RWPE2 (cell line): ENCODE data around the gene CIAO2B.

Experiments
- ATAC-seq: fragments of 200-7000 bp; cut with Tn5 transposase; 3 replicates; pipeline ENCODE4 v1.9.1; 2021; ENCODE audit warnings: low read depth
- DNase-seq: peaks from one replicate; pipeline ENCODE4 v3.0.0-alpha.2; 2020; ENCODE audit warnings: low spot score
- H3K27ac ChIP-seq: fragments of 450-650 bp; 2 replicates; pipeline ENCODE4 v1.5.1; 2017; ENCODE audit warnings: mild to moderate bottlenecking; ENCODE audit not compliant: poor library complexity, severe bottlenecking
- H3K27me3 ChIP-seq: fragments of 250-450 bp; sonication (Bioruptor Pico); 2 replicates; pipeline ENCODE4 v1.5.1; 2021; ENCODE audit warnings: mild to moderate bottlenecking, moderate library complexity; ENCODE audit not compliant: insufficient read depth, poor library complexity, severe bottlenecking
- H3K36me3 ChIP-seq: fragments of 250-450 bp; sonication (Bioruptor Pico); 2 replicates; pipeline ENCODE4 v1.5.1; 2020; ENCODE audit warnings: low read depth, mild to moderate bottlenecking, moderate library complexity
- H3K4me1 ChIP-seq: fragments of 250-450 bp; sonication (Bioruptor Pico); 2 replicates; pipeline ENCODE4 v1.5.1; 2021; ENCODE audit warnings: mild to moderate bottlenecking, moderate library complexity; ENCODE audit not compliant: insufficient read depth, poor library complexity, severe bottlenecking
- H3K4me3 ChIP-seq: fragments of 250-450 bp; sonication (Bioruptor Pico); 2 replicates; pipeline ENCODE4 v1.5.1; 2021; ENCODE audit warnings: mild to moderate bottlenecking, moderate library complexity; ENCODE audit not compliant: severe bottlenecking
- H3K9me3 ChIP-seq: fragments of 250-450 bp; sonication (Bioruptor Pico); 2 replicates; pipeline ENCODE4 v1.5.1; 2021; ENCODE audit warnings: mild to moderate bottlenecking, moderate library complexity; ENCODE audit not compliant: severe bottlenecking
- TF ChIP-seq, protein P1 (sequence below): fragments of 450-650 bp; IDR thresholded peaks from one replicate; pipeline ENCODE4 v1.5.1; 2017; ENCODE audit warnings: mild to moderate bottlenecking, moderate library complexity; ENCODE audit not compliant: poor library complexity, severe bottlenecking

CIAO2B gene

DNA sequence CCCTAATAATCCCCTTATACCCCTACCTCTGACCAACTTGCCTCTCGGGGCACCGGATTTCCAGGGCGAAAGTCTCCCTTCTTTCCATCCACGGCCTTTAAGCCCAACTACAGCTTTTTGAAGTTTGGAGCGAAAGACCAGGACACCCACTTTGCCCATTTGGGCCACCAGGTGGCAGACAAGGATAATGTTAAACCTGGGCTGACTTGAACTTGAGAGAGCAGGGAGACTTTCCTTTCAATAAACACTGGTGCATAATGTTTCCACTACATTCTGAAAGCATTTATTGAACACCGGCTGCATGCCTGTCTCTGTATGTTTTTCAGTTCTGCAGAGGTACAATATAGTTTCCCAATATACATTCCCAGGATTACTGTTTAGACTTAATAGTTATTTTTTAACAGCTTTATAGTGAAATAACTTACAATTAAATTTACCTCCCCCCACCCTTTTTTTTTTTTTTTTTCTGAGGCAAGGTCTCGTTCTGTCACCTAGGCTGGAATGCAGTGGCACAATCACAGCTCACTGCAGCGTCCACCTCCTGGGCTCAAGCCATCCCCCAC lies 20.0 kb upstream of the CIAO2B start:
- H3K27me3 ChIP-seq, result no peaks in the 10 kb centered on the region
- ATAC-seq, result peak; percentile 83
- DNase-seq, result no peak
- no peaks in the 10 kb centered on the region for H3K9me3 ChIP-seq
- peak overlapping the region; percentile 36 for H3K27ac ChIP-seq
- TF ChIP-seq, protein P1, sequence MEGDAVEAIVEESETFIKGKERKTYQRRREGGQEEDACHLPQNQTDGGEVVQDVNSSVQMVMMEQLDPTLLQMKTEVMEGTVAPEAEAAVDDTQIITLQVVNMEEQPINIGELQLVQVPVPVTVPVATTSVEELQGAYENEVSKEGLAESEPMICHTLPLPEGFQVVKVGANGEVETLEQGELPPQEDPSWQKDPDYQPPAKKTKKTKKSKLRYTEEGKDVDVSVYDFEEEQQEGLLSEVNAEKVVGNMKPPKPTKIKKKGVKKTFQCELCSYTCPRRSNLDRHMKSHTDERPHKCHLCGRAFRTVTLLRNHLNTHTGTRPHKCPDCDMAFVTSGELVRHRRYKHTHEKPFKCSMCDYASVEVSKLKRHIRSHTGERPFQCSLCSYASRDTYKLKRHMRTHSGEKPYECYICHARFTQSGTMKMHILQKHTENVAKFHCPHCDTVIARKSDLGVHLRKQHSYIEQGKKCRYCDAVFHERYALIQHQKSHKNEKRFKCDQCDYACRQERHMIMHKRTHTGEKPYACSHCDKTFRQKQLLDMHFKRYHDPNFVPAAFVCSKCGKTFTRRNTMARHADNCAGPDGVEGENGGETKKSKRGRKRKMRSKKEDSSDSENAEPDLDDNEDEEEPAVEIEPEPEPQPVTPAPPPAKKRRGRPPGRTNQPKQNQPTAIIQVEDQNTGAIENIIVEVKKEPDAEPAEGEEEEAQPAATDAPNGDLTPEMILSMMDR, result peak; percentile 93
- peaks cover 12% of the 10 kb centered on the region for H3K4me1 ChIP-seq
- H3K36me3 ChIP-seq, result no peaks in the 10 kb centered on the region
- no peak overlapping the region for H3K4me3 ChIP-seq

DNA sequence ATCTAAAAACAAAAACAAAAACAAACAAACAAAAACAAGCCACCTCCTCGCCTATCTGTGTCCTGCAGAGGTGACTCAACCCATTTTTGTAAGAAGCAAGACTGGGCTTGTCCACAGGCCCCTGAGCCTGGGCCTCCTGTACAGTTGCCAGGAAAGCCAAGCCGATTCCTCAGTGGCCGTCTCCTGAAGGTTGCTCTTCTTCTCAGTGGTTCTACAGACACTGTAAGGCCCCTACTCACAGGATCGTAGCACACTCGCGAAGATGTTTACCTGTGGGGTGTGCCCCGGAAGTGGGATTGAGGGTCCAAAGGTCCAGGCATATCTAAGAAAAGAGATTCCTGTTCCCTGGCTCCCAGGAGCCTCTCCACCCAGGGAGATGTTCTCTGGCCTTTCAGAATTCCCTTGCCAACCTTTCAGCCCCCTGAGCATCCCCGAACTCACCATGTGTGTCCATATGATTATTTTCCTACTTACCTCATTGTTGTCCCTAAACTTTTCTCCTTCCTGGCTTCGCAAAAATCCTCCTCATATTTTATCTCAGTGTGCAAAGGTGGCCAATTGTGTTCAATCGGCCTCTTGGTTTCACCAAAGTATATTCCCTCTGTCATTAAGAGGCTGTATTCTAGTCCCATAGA lies 19.4 kb upstream of the CIAO2B start:
- Histone ChIP-seq H3K36me3 (no peaks in the 10 kb centered on the region), H3K4me3 (no peak overlapping the region), H3K4me1 (peaks cover 12% of the 10 kb centered on the region), H3K9me3 (no peaks in the 10 kb centered on the region), H3K27me3 (no peaks in the 10 kb centered on the region), H3K27ac (peak overlapping the region; percentile 36)
- TF ChIP-seq, protein P1, result no peak
- DNase-seq (no peak), ATAC-seq (peak; percentile 78)

DNA sequence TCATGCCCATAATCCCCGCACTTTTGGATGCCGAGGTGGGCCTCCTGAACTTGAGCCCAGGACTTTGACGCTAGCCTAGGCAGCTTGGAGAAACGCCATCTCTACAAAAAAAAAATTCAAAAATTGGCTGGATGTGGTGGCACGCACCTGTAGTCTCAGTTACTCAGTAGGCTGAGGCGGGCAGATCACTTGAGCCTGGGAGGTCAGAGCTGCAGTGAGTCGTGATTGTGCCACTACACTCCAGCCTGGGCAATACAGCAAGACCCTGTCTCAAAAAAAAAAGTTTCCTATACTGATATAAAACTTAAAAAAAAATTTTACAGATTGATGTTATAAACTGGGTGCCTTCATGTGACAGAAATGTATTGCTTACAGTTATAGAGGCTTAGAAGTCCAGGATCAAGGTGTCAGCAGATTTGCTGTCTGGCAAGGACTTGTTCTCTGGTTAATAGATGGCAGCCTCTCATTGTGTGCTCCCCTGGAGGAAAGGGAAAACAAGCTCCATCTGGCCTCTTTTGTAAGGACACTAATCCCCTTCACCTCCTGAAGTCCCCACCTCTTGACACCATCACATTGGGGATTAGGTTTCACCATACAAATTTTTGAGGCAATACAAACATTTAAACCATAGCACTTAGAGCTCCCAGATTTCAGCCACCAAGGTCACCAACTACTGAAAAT lies 18.4 kb upstream of the CIAO2B start:
- Histone ChIP-seq H3K4me3 (no peak overlapping the region), H3K4me1 (peaks cover 12% of the 10 kb centered on the region), H3K9me3 (no peaks in the 10 kb centered on the region), H3K27ac (peak overlapping the region; percentile 36), H3K36me3 (no peaks in the 10 kb centered on the region), H3K27me3 (no peaks in the 10 kb centered on the region)
- TF ChIP-seq, protein P1, result no peak
- DNase-seq (no peak), ATAC-seq (no peak)

DNA sequence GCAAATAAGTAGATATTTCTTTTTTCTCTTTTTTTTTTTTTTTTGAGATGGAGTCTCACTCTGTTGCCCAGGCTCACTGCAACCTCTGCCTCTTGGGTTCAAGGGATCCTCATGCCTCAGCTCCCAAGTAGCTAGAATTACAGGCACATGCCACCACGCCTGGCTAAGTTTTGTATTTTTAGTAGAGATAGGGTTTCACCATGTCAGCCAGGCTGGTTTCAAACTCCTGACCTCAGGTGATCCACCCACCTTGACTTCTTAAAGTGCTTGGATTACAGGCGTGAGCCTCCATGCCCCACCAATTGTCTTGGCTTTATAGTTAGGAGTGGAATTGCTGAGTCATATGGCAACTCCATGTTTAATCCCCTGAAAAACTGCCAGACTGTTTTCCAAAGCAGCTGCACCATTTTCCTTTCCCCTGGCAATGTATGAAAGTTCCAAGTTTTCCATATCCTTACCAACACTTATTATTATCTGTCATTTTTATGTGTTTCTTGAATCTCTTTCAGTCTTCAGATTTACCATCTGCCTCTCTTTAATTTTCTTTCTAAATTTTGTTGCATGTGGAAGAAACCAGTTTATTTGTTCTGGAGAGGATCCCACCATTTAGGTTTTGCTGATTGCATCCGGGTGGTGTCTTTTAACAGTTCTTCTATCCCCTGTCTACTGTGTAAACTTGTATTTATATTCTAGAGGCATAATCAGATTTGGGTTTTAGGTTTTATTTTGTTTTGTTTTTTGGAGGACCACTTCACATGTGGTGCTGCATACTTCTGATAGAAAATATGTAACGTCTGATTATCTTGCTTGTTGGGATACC lies 17.0 kb upstream of the CIAO2B start:
- TF ChIP-seq, protein P1, result no peak
- Histone ChIP-seq H3K4me1 (peaks cover 12% of the 10 kb centered on the region), H3K36me3 (no peaks in the 10 kb centered on the region), H3K4me3 (no peak overlapping the region), H3K9me3 (no peaks in the 10 kb centered on the region), H3K27ac (no peak overlapping the region), H3K27me3 (no peaks in the 10 kb centered on the region)
- no peak for ATAC-seq
- no peak for DNase-seq
